Psoas muscle (tissue), 8 donors: Measurements from ENCODE around the gene AQP12A. TPM values are rescaled to one million over a fixed set of nuclear protein-coding genes. Genes with fewer than 3 reads are reported as not detected.

Experiments
- ATAC-seq, 4 donors: fragments of 200-7000 bp; cut with Tn5 transposase; one replicate each; pipeline ENCODE4 v1.9.1; 2020; ENCODE audit warnings: moderate library complexity in 3 of 4, mild to moderate bottlenecking in 2 of 4
- DNase-seq, 2 donors: peaks; one replicate each; pipeline ENCODE4 v3.0.0-alpha.2; 2020
- H3K27ac ChIP-seq: fragments of 200-600 bp; one replicate; pipeline ENCODE4 v1.8.0; 2022
- H3K27me3 ChIP-seq, 3 donors: fragments of 200-600 bp in 1 of 3; one replicate each; pipeline versions ENCODE4 v1.6.1 to v1.8.0; 2013 to 2022; ENCODE audit warnings: low read length in 2 of 3, mild to moderate bottlenecking in 2 of 3, moderate library complexity in 1 of 3; ENCODE audit not compliant: insufficient read depth in 3 of 3
- H3K36me3 ChIP-seq, 2 donors: fragments of 200-600 bp in 1 of 2; one replicate each; pipeline versions ENCODE4 v1.6.1 to v1.8.0; 2013 to 2022; ENCODE audit warnings: low read depth in 1 of 2, mild to moderate bottlenecking in 1 of 2, moderate library complexity in 1 of 2; ENCODE audit not compliant: insufficient read depth in 1 of 2
- H3K4me1 ChIP-seq: fragments of 200-600 bp; one replicate; pipeline ENCODE4 v1.8.0; 2022
- H3K4me3 ChIP-seq: fragments of 200-600 bp; one replicate; pipeline ENCODE4 v1.8.0; 2022; ENCODE audit warnings: mild to moderate bottlenecking
- H3K9me3 ChIP-seq: fragments of 200-600 bp; one replicate; pipeline ENCODE4 v1.8.0; 2022
- WGBS, 3 donors: extraction: QIAGEN DNeasy Blood & Tissue Kit; methylation state at CpG; one replicate each; pipeline versions ENCODE4 v1.1.6 to v1.1.7; 2013; 5-methylcytosine and 5-hydroxymethylcytosine counted together
- intact Hi-C, 2 donors: fragments of 100-400 bp; cut with DNase I; formaldehyde crosslinking; loops; one replicate each; pipeline versions ENCODE4 v1.11.0 to v1.14.2; 2022
- polyA plus RNA-seq, 3 donors: library from polyadenylated mRNA; stranded (reverse); fragments of 200-250 nt; gene quantifications; one replicate each; pipeline ENCODE4 v1.2.3, GENCODE V29; 2013
- total RNA-seq, 4 donors: library from RNA; stranded (reverse); fragmentation: NEBNext Ultra II Directional in 2 of 4; extraction: Animal tissue kit (Norgen Biotek cat#: 25700) in 2 of 4; gene quantifications; one replicate each; pipeline versions ENCODE4 v1.2.1 to v1.2.4, GENCODE V29; 2021 to 2023
- TF ChIP-seq, protein P1 (sequence below): fragments of 200-600 bp; IDR thresholded peaks from one replicate; pipeline ENCODE4 v1.8.0; 2022; ENCODE audit warnings: antibody characterized with exemption
- donor health status: healthy with polysubstance abuse.
- donor health status: DM: no; HTN: no; CAD: no; lungs with moderate emphysema.
- donor health status: Bipolar disorder and iron deficiency.
- donor health status: healthy.
- donor health status: DM: yes; HTN: yes; CAD: no.
- donor health status: DM: no; HTN: no; CAD: no.
- donor health status: DM: no; HTN: no; CAD: no.
- donor health status: DM: yes; HTN: yes; CAD: no.

Gene AQP12A
- total and polyA plus RNA-seq, 7 donors: not detected

DNA sequence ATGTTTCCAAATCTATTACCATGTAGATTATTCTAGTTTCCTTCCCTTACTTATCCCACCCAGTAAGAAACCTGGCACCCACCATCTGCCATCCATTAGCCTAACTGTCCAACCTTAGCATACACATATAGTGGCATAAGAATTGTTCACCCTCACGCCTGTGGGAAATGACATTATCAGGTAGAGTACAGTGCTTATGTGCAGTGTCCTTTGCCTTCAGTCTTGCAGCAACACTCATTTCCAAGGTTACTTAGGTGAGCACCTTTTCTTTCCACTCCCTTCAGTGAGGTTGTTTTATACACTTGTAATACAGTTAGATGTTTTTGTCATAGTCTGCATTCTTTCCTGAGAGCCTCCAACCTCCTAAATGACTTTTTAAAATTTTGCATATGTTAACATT is 27.0 kb upstream of the AQP12A start:
- Histone ChIP-seq H3K4me1 (no peaks in the 10 kb centered on the region), H3K9me3 (peaks cover 3% of the 10 kb centered on the region), H3K27ac (no peak overlapping the region), H3K27me3 (peaks cover 0 to 30% (median 0%) of the 10 kb centered on the region in 3 donors), H3K4me3 (no peak overlapping the region), H3K36me3 (no peaks in the 10 kb centered on the region)
- intact Hi-C loops: no loop called here
- DNase-seq (no peak), ATAC-seq (no peak)
- TF ChIP-seq, protein P1, sequence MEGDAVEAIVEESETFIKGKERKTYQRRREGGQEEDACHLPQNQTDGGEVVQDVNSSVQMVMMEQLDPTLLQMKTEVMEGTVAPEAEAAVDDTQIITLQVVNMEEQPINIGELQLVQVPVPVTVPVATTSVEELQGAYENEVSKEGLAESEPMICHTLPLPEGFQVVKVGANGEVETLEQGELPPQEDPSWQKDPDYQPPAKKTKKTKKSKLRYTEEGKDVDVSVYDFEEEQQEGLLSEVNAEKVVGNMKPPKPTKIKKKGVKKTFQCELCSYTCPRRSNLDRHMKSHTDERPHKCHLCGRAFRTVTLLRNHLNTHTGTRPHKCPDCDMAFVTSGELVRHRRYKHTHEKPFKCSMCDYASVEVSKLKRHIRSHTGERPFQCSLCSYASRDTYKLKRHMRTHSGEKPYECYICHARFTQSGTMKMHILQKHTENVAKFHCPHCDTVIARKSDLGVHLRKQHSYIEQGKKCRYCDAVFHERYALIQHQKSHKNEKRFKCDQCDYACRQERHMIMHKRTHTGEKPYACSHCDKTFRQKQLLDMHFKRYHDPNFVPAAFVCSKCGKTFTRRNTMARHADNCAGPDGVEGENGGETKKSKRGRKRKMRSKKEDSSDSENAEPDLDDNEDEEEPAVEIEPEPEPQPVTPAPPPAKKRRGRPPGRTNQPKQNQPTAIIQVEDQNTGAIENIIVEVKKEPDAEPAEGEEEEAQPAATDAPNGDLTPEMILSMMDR: no peak
- WGBS, 3 donors: 79 to 88% (median 83%) methylated on average over 1 of the region's 1 CpG

- TF ChIP-seq, protein P1: no peak
- ATAC-seq: no peak
- no peak overlapping the region for H3K27ac ChIP-seq
Measured at GRCh38 chr2:240670402-240670801, 21.3 kb upstream of the AQP12A start.

DNA sequence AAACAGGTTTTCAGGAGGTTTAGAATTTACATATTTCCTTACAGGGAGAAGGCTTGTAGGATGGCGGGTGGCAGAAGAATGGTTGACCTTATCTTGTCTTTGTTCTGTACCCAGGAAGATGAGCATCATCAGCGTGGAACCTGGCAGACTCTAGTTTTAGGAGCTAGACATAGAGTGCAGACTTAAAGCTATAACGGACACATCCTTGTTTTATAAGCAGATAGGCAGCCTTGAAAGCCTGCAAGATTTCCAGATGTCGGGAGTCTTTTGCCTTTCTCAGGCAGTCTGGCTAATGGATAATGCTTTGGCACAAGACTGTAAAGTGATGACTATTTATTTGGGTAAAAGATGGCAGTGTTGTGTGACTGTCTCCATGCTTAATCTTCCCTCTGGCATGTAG is 20.7 kb upstream of the AQP12A start:
- peaks cover 0 to 12% (median 0%) of the 10 kb centered on the region in 3 donors for H3K27me3 ChIP-seq
- WGBS, 3 donors: 64 to 76% (median 69%) methylated on average over 4 of the region's 4 CpGs
- no peak overlapping the region for H3K4me3 ChIP-seq
- DNase-seq (no peak), ATAC-seq (no peak)
- H3K36me3 ChIP-seq: no peaks in the 10 kb centered on the region
- H3K9me3 ChIP-seq: no peaks in the 10 kb centered on the region
- no peaks in the 10 kb centered on the region for H3K4me1 ChIP-seq
- TF ChIP-seq, protein P1: no peak
- intact Hi-C loops: no loop called here
- no peak overlapping the region for H3K27ac ChIP-seq

More at GRCh38 chr2:240670402-240670801, 21.3 kb upstream of the AQP12A start:
- H3K4me1 ChIP-seq: no peaks in the 10 kb centered on the region
- no peaks in the 10 kb centered on the region for H3K36me3 ChIP-seq
- intact Hi-C loops: no loop called here
- H3K4me3 ChIP-seq: no peak overlapping the region
- WGBS, 3 donors: 81 to 85% (median 81%) methylated on average over 7 of the region's 7 CpGs
- no peak for DNase-seq
- H3K9me3 ChIP-seq: no peaks in the 10 kb centered on the region
- peaks cover 0 to 16% (median 0%) of the 10 kb centered on the region in 3 donors for H3K27me3 ChIP-seq

GRCh38 chr2:240672076-240672700 is 19.5 kb upstream of the AQP12A start:
- 43 to 63% (median 54%) methylated on average over 37 to 46 of the region's 46 CpGs for WGBS, 3 donors
- Histone ChIP-seq H3K4me1 (no peaks in the 10 kb centered on the region), H3K36me3 (no peaks in the 10 kb centered on the region), H3K4me3 (peak overlapping the region; percentile 41), H3K9me3 (no peaks in the 10 kb centered on the region), H3K27me3 (peaks cover 0 to 8% (median 0%) of the 10 kb centered on the region in 3 donors), H3K27ac (no peak overlapping the region)
- intact Hi-C loops: no loop called here
- TF ChIP-seq, protein P1: no peak
- DNase-seq (no peak), ATAC-seq (peak in 1 of 4 donors; percentile 10)
